DOHH2 (cell line): Measurements from ENCODE around the gene SNX11.

Experiments used
- H3F3A ChIP-seq: fragments of 200-600 bp; sonication (generic), shearing (Covaris generic); 2 replicates; pipeline ENCODE4 v1.6.0; 2016; ENCODE audit warnings: antibody characterized with exemption, mild to moderate bottlenecking; ENCODE audit not compliant: control insufficient read depth, insufficient read depth
- H3K27ac ChIP-seq: fragments of 200-600 bp; sonication (generic); 2 replicates; pipeline ENCODE4 v1.5.1; 2014; ENCODE audit warnings: low read depth, mild to moderate bottlenecking, low read length, moderate library complexity
- H3K27me3 ChIP-seq: fragments of 200-600 bp; sonication (generic); 2 replicates; pipeline ENCODE4 v1.6.1; 2014; ENCODE audit warnings: mild to moderate bottlenecking, low read length, mixed read lengths; ENCODE audit not compliant: control insufficient read depth
- H3K36me3 ChIP-seq: fragments of 200-600 bp; sonication (generic); 2 replicates; pipeline ENCODE4 v1.6.1; 2014; ENCODE audit warnings: mild to moderate bottlenecking, low read length, moderate library complexity, mixed read lengths; ENCODE audit not compliant: control insufficient read depth
- H3K4me1 ChIP-seq: fragments of 200-600 bp; sonication (generic); 2 replicates; pipeline ENCODE4 v1.6.1; 2014; ENCODE audit warnings: mild to moderate bottlenecking, low read length, mixed read lengths; ENCODE audit not compliant: control insufficient read depth
- H3K4me2 ChIP-seq: fragments of 200-600 bp; sonication (generic); 2 replicates; pipeline ENCODE4 v1.6.0; 2014; ENCODE audit warnings: mild to moderate bottlenecking, low read length, moderate library complexity
- H3K4me3 ChIP-seq: fragments of 200-600 bp; sonication (generic); 2 replicates; pipeline ENCODE4 v1.5.1; 2014; ENCODE audit warnings: mild to moderate bottlenecking, low read length, mixed read lengths
- H3K79me2 ChIP-seq: fragments of 200-600 bp; sonication (generic); 2 replicates; pipeline ENCODE4 v1.6.1; 2014; ENCODE audit warnings: mild to moderate bottlenecking, low read length, mixed read lengths; ENCODE audit not compliant: control insufficient read depth
- H3K9me2 ChIP-seq: fragments of 200-600 bp; sonication (generic); replicated peaks from 2 replicates; pipeline ENCODE4 v1.6.1; 2014; ENCODE audit warnings: mild to moderate bottlenecking, low read length, mixed read lengths; ENCODE audit not compliant: control insufficient read depth
- H3K9me3 ChIP-seq: fragments of 200-600 bp; sonication (generic); 2 replicates; pipeline ENCODE4 v1.6.1; 2014; ENCODE audit warnings: antibody characterized with exemption, low read length, mixed read lengths; ENCODE audit not compliant: control insufficient read depth, insufficient read depth
- H4K20me1 ChIP-seq: fragments of 200-600 bp; sonication (generic); 2 replicates; pipeline ENCODE4 v1.6.0; 2014; ENCODE audit warnings: low read depth, mild to moderate bottlenecking, antibody characterized with exemption, low read length, moderate library complexity; ENCODE audit not compliant: control insufficient read depth, insufficient read depth
- CTCF ChIP-seq: fragments of 200-600 bp; sonication (generic); IDR thresholded peaks from one replicate; pipeline ENCODE4 v1.5.1; 2014; ENCODE audit warnings: antibody characterized with exemption, mild to moderate bottlenecking, low read depth, low read length; ENCODE audit not compliant: poor library complexity, severe bottlenecking
- EZH2phosphoT487 ChIP-seq: fragments of 200-600 bp; sonication (generic); IDR thresholded peaks from 2 replicates; pipeline ENCODE4 v1.6.1; 2017; ENCODE audit warnings: borderline replicate concordance, mild to moderate bottlenecking, antibody characterized with exemption, low read length, moderate library complexity, mixed read lengths

SNX11 gene

GRCh38 chr17:48151220-48151619, 43.7 kb downstream of the SNX11 start:
- Histone ChIP-seq H3K4me2 (no peak overlapping the region), H3K9me2 (no peaks in the 10 kb centered on the region), H3K9me3 (no peaks in the 10 kb centered on the region), H3K27me3 (peaks cover 4% of the 10 kb centered on the region; the same call in 1 of the 2 replicates), H3K4me1 (no peaks in the 10 kb centered on the region), H3K79me2 (no peaks in the 10 kb centered on the region), H3F3A (no peaks in the 10 kb centered on the region), H3K27ac (no peak overlapping the region), H3K36me3 (no peaks in the 10 kb centered on the region), H3K4me3 (no peak overlapping the region), H4K20me1 (no peaks in the 10 kb centered on the region)
- TF ChIP-seq CTCF (no peak), EZH2phosphoT487 (no peak)

DNA sequence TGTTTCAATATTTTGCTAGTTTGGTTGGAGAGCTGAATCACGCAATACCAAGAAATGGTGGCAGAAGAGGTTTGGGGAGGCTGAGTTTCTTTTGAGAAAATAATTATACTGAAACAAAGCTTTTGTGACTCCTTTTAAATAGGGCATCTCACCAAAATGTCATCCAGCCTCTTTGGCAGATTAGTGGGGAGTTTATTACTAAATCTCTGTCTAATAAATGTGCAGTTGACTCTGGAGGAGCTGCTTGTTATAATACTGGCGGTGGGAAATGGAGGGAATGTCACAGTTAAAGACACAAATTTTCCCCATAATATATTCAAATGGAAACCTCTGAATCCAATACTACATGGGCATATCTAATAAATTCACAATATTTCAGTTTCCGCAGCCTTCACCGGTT, 44.7 kb downstream of the SNX11 start:
- Histone ChIP-seq H4K20me1 (no peaks in the 10 kb centered on the region), H3K4me2 (no peak overlapping the region), H3K27me3 (peaks cover 4% of the 10 kb centered on the region; the same call in 1 of the 2 replicates), H3K79me2 (no peaks in the 10 kb centered on the region), H3K9me3 (no peaks in the 10 kb centered on the region), H3K27ac (no peak overlapping the region), H3K4me3 (no peak overlapping the region), H3K9me2 (no peaks in the 10 kb centered on the region), H3K36me3 (no peaks in the 10 kb centered on the region), H3K4me1 (no peaks in the 10 kb centered on the region), H3F3A (no peaks in the 10 kb centered on the region)
- TF ChIP-seq EZH2phosphoT487: no peak
- no peak for TF ChIP-seq CTCF

- Histone ChIP-seq H3K27ac (no peak overlapping the region), H3K27me3 (peaks cover 4% of the 10 kb centered on the region; the same call in 1 of the 2 replicates), H3K36me3 (no peaks in the 10 kb centered on the region), H3K4me1 (no peaks in the 10 kb centered on the region), H4K20me1 (no peaks in the 10 kb centered on the region), H3K4me3 (no peak overlapping the region), H3F3A (no peaks in the 10 kb centered on the region), H3K9me3 (no peaks in the 10 kb centered on the region), H3K79me2 (no peaks in the 10 kb centered on the region), H3K4me2 (no peak overlapping the region), H3K9me2 (no peaks in the 10 kb centered on the region)
- no peak for TF ChIP-seq EZH2phosphoT487
- no peak for TF ChIP-seq CTCF
Measured at GRCh38 chr17:48153691-48154358, 46.3 kb downstream of the SNX11 start.
